Measurements from ENCODE around the gene TRIM72.
"Not testable (repeated sequence)": the region's sequence is repeated elsewhere in the genome, so short reads cannot be mapped to it uniquely, and the experiment has no call there.

TRIM72 gene

DNA sequence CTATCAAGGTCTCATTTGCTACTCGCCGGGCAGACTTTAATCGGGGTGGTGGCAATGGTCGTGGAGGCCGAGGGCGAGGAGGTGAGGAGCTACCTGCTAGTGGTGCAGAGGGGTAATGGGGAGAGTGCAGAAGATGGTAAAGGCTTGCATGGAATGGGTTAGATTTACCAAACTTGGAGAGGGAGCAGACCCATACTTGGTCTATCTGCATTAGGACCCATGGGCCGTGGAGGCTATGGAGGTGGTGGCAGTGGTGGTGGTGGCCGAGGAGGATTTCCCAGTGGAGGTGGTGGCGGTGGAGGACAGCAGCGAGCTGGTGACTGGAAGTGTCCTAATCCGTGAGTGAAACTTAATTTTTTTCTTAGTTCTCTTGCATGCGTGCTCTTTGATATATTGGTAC is 23.9 kb upstream of the TRIM72 start:
- no peak for DNase-seq (ENCODE audit: low spot score)
- FAIRE-seq, result no peak

DNA sequence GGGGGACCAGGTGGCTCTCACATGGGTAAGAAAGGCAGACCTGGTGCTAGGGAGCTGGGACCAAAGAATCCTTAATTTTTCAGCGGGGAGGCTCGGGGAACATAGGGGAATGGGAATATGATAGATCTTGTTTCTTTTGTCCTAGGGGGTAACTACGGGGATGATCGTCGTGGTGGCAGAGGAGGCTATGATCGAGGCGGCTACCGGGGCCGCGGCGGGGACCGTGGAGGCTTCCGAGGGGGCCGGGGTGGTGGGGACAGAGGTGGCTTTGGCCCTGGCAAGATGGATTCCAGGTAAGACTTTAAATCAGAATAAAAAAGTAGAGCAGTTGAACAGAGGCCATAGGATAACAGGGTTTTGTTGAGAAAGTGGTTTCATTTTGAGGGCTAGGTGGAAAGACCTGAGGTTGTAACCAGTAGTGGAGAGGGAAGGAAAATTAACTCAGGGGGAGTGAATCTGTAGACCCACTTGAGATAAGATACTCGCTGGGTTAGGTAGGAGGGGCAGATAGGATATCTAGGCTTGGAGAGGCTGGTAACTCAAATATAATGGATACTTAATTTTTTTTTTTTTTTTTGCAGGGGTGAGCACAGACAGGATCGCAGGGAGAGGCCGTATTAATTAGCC is 23.0 kb upstream of the TRIM72 start:
- FAIRE-seq (no peak), DNase-seq (ENCODE audit: low spot score) (no peak)

DNA sequence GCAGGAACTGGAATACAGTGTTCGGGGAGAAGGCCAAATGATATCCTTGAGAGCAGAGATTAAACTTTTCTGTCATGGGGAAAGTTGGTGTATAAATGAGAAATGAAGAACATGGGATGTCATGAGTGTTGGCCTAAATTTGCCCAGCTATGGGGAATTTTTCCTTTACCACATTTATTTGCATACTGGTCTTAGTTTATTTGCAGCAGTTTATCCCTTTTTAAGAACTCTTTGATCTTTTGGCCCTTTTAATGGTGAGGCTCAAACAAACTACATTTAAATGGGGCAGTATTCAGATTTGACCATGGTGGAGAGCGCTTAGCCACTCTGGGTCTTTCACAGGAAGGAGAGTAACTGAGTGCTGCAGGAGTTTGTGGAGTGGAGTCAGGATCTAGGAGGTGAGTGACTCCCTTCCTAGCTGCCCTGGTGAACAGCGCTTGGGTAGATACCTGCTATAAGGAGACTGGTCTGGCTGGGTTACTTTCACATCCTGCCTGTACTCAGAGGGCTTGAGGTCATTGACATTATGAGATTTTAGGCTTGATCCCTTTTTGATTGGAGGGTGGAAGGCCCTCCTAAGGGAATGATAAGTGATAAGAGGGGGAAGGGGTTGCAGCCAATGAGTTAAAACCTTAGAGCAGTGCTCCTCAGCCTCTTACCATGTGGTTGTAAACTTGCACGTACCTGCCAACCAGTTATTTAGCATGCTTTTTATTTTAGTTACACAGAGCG is 22.1 kb upstream of the TRIM72 start:
- FAIRE-seq (no peak), DNase-seq (ENCODE audit: low spot score) (no peak)

DNA sequence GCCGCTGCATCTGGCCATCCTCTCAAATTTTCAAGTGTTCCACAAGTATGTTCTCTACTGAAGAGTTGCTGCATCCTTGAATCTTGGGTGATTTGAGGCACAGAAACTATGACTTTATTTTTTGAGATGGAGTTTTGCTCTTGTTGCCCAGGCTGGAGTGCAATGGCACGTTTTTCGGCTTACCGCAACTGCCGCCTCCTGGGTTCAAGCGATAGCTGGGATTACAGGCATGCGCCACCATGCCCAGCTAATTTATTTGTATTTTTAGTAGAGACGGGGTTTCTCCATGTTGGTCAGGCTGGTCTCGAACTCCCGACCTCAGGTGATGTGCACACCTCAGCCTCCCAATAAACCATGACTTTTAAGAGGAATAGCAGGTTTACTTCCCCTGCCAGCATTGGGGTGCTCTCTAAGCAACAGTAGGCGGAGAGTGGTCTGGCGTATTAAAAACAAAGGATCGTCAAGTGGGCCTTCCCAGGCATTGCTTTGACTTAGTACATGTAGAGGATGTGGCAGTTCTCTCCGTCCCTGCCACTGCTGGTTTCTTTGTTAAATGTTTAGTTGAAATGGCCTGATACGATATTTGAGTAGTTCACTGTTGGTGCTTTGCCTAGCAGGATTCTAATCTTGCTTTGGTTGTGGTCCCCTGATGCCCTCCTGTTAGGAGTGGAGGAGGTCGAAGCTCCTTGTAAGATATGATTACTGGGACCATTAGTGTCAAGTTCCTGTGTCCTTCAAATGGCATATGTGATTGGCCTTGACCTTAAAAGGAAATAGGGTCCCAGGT is 20.9 kb upstream of the TRIM72 start:
- DNase-seq (ENCODE audit: low spot score), result no peak
- no peak for FAIRE-seq

DNA sequence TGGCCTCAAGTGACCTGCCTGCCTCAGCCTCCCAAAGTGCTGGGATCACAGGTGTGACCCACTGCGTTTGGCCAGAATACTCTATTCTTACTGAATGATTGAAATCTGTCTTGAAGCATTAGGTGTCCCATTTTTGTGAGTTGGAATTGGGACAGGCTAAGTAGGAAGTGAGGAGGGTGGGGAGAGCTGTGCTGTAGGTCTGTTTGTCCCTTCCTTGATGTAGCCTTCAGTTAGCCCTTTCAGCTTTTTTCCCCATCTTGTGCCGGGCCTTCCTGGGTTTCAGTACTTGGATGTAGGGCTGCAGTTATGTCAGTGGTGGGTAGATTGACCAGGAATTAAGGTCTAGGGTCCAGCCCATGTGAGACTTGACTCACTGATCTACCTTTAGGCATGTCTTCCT is 20.0 kb upstream of the TRIM72 start:
- no peak for FAIRE-seq
- DNase-seq (ENCODE audit: low spot score), result no peak

DNA sequence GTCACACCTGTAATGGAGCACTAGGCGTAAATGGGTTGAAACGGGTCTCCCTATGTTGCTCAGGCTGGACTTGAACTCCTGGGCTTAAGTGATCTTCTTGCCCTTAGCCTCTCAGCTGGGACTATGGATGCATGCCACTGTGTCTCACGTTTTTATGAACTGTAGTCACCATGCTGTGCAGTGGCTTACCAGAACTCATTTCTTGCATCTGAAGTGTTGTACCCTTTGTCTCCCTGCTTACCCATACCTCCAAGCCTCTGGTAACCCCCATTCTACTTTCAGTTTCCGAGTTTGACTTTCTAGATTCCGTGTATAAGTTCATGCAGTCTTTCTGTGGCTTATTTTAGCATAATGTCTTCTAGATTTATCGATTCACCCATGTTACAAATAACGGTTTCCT is 19.0 kb upstream of the TRIM72 start:
- FAIRE-seq, result no peak

DNA sequence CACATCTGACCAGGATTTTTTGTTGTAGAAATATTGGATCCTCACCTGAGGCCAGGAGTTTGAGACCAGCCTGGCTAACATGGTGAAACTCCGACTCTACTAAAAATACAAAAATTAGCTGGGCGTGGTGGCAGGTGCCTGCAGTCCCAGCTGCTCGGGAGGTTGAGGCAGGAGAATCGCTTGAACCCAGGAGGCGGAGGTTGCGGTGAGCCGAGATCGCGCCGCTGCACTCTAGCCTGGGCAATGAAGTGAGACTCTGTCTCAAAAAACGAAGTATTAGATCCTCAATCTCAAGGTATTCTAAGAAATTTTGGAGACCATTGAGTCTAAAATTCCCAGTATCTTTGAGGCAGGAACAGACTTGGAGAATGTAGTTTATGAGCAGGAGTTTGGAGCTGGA is 18.1 kb upstream of the TRIM72 start:
- not testable (repeated sequence) for DNase-seq (ENCODE audit: low spot score); FAIRE-seq

More for the DNA sequence above, 19.0 kb upstream of the TRIM72 start:
- no peak for DNase-seq (ENCODE audit: low spot score)

DNA sequence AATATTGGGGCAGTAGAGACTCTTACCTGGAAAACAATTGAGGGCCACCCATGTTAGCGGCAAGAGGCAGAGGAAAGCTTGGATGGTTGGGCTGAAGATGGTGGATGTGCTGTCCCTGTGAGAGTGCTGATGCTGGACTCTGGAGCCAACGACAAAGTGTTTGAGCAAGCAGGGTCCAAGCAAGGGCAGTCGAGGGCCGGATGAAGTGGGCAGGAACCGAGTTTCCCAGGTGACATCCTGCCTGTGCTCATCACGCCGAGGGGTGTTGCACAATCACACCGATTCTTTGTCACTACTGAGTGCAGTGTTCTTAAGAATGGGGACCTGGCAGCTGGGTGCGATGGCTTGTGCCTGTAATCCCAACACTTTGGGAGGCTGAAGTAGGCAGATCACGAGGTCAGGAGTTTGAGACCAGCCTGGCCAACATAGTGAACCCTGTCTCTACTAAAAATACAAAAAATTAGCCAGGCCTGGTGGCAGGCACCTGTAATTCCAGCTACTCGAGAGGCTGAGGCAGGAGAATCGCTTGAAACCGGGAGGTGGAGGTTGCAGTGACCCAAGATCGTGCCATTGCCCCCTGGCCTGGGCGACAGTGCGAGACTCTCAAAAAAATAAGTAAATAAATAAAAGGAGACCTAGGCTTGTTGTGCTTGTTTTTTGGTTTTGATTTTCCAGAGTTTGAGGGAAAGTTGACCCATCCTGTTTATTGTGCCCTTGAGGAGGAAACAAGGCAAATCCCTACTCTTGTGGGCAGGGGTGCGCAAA is 17.4 kb upstream of the TRIM72 start:
- FAIRE-seq (no peak), DNase-seq (ENCODE audit: low spot score) (no peak)

DNA sequence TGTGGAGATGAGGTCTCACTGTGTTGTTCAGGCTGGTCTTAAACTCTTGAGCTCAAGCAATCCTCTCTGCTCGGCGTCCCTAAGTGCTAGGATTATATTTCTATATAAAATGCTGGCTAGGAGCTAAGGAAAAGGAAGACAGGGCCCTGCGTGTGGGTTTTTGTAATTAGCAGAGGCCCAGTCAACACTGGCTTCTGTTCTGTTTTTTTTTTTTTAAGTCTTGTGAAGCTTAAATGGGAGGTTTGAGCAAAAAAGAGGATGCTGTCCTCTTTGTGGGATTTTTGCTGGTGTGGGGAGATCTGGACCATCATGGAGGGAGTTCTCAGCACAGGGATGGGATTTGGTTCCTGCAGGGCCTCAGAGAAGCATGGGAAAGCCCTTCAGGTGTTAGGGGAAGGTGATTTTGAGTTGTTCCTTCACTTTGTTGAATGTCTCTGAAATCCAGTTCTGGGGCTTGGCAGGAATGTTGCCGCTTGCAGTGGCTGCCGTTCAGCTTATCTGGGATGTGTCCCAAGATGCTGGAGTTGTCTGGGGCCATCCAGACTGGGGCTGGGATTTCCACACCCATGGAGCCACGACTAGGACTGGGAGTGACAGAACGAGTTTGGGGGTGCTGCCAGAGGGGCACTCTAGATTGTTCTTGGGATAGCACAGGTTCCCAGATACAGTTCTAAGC is 15.6 kb upstream of the TRIM72 start:
- FAIRE-seq (no peak), DNase-seq (ENCODE audit: low spot score) (no peak)

DNA sequence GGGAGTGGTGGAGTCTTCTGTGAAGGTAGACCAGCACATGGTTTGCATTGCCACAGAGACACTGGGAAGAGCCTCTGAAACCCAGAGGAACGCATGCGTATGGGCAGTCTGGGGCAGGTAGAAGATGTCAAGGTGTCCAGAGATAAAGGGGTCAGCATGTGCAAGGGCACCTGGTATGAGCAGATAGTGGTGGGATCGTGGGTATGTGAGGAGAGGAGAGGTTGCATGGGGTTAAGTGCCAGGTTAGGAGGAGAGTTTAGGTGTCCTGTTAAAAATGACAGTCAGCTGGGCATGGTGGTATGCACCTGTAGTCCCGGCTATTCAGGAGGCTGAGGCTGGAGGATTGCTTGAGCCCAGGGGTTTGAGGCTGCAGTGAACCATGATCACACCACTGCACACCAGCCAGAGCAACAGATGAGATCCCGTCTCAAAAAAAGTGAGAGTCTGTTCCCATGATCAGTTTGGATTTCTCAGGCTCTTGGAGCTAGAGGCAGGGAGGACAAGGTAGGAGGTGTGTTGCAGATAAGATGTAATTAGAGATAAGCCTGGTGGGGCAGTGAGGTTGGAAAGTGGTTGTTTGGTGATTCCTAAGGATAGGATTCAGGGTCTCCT is 14.4 kb upstream of the TRIM72 start:
- DNase-seq (ENCODE audit: low spot score) (no peak), FAIRE-seq (no peak)

DNA sequence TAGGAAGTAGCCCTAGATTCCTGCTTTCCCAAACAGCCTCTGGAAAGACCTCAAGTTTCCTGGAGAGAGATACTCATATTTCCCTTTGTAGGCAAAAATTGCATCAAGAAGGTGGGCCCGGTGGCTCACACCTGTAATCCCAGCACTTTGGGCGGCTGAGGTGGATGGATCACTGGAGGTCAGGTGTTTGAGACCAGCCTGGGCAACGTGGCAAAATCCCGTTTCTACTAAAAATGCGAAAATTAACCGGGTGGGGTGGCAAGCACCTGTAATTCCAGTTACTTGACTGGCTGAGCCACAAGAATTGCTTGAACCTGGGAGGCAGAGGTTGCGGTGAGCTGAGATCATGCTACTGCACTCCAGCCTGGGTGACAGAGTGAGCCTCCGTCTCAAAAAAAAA is 13.8 kb upstream of the TRIM72 start:
- FAIRE-seq; DNase-seq (ENCODE audit: low spot score): not testable (repeated sequence)

DNA sequence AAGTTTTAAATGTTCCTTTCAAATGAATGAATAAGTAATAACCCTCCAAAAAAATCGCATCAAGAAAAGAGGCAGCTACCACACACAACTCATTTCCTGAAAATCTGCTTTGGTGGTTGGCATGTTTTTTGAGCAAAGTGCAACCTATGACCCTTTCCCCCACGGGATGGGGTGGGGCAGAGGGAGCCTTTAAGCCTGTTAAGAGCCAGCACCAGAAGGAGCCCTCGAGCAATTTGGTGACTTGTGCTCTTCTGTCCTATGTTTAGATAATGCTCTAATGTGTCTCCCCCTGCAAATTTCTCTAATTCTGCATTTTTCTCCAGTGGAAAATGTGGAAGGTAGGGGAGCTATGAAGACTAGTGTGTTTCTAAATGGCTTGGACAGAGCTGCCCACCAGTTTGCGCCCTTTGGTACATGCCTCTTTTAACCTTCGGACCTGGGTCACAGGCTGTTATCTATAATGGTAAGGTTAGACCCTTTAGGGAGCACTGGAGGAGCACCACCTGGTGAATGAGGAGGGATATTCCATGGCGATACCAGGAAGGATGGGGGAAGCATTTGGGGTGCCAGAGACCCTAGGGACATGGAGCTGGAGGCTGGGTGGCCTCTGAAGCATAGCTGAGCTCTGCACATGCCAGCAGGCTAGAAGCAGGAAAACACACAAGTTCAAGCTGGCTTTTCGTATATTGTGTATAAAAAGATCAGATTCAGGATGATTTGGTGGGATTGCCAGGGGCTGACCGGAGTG is 12.9 kb upstream of the TRIM72 start:
- FAIRE-seq, result no peak
- DNase-seq (ENCODE audit: low spot score), result no peak

DNA sequence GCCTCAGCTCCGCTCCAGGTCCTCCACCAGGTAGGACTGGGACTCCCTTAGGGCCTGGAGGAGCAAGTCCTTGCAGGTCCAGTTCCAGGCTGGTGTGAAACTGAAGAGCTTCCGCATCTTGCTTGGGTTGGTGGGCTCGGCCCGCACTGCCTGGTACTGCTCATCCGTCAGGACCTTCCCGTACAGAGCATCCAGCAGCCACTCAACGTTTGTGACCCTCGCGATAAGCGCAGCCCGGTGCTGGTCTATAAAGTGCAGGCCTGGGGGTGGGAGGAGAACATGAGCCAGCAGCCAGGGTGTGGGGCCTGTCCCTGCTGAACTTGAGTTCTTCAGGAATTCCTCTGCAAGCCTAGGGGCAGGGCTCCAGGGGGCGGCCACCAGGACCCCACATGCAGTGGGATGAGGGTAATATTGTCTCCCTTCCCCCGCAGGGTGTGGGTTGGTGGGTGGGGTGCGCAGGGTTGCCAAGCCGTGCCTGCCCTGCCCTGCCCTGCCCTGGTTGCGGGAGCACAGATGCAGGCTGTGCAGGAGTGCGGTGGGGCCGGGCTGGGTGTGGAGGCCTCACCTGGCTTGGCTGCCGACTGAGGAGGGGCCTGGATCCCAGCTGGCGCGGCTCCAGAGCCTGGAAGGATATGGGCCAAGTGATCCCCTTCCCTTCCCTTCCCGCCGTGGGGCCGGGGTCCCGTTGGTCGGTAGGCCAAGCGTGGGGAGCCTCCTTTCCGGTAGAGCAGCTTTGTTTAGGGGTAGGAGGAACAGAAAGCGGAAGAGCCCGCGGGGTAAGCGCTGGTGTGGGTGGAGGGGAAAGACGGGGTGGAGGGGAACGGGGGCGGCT is 12.1 kb upstream of the TRIM72 start:
- FAIRE-seq (no peak), DNase-seq (ENCODE audit: low spot score) (no peak)

DNA sequence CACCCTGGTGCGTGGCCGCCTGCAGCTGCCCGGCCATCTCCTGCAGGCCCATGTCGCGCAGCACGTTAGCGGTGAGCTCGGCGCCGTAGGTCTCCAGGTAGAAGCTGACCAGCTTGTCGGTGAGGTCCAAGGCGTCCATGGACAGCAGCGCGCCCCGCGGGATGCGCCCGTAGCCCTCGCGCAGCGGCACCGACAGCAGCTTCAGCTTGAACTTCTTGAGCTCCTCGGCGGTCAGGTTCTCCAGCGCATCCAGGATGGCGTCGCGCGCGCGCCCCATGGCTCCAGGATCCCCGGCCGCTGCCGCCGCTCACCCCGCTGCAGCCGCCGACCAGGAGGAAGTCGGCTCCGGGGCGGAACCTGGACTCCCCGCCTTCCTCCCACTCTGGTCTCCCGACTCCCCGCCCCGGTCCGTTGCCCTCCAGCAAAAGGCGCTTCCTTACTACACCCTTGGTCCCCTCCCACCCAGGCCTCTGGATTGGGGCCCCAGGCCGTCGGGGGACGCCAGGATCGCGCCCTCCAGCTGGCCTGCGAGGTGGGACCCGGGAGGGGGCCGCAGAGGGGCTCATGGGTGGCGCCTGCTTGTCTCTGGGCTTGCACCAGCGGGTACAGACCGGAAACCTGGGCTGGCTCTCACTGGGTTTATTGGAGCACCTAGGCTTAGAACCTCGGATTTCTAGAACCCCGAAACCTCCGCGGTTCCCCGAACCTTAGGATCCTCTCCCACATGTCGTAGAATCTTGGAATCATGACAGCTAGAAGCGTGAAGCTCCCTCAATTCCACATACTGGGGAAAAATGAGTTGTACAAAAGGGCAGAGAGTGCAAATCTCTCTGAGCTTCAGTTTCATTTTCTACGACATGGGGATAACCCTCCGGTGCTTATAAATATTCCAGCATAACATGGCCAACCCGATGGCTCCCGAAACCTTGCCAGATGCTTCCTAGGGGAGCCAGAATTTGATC is 11.2 kb upstream of the TRIM72 start, which contains the start of gene PYCARD:
Gene PYCARD (minus strand): TSS at position 347 of the 962 bp plus-strand sequence. CDS start 70 bp downstream, at position 277.
- FAIRE-seq (no peak), DNase-seq (ENCODE audit: low spot score) (no peak)

DNA sequence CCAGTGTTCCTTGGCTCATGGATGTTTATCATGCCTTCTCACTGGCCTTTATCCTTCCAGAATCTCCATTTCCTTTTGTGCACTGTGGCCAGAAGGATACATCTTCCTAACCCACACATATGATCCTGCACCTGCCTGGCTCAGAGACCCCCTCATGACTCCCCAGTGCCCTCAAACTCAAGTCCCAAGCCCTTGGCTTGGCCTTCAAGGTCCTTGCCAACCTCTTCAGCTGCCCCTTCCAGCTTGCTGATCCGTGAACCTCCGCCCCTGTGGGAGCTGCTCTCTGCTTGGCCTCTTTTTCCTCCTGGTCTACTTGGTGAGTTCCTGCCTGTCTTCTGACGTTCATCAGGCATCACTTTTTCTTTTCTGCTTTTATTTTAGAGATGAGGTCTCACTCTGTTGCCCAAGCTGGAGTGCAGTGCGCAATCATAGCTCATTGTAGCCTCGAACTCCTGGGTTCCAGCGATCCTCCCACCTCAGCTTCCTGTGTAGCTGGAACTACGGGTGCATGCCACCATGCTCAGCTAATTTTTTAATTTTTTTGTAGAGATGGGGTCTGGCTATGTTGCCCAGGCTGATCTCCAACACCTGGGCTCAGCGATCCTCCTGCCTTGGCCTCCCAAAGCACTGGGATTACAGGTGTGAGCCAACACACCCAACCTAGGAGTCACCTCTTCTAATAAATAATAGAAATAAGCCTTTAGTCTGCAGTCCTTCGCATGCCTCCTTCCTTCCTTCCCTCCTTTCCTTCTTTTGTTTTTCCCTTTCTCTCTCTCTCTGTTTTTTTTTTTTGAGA is 8.8 kb upstream of the TRIM72 start:
- no peak for FAIRE-seq
- DNase-seq (ENCODE audit: low spot score), result no peak

DNA sequence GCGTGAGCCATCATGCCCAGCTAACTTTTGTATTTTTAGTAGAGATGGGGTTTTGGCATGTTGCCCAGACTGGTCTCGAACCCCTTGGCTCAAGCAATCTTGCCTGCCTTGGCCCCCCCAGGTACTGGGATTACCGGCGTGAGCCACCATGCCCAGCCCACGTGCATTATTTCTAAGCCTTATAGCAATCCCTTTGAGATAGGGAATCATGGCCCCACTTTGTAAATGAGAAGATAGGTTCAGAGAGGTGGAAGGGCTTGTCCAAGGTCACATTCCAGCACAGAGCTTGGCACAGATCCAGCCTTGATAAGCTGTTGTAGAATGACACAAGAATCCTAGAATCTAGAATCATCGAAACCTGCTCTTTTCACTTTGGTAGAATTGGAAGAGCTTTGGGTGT is 7.1 kb upstream of the TRIM72 start:
- FAIRE-seq, result no peak

DNA sequence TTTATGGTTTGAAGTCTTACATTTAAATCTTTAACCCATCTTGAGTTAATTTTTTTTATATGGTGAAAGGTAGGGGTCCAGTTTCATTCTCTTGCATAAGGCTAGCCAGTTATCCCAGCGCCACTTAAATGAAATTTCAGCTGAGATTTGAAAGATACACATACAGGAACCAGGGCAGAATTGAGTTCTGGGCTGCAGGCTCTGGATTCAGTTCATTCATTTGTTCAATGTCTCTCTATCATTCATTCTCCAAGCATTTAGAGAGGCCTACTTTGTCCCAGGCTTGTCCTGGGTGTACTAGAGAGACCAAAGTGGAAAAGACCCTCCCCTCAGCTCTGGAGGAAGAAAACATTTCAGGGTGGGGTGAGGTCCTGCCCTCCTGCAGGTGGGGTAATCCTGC is 577 bp upstream of the TRIM72 start:
- DNase-seq (ENCODE audit: low spot score) (no peak), FAIRE-seq (no peak)

More for the DNA sequence above, 7.1 kb upstream of the TRIM72 start:
- DNase-seq (ENCODE audit: low spot score), result no peak

Measured in urothelium cell line (cell line).